Measurements from ENCODE around the gene MCF2L2. TPM values are rescaled to one million over a fixed set of nuclear protein-coding genes. Genes with fewer than 3 reads are reported as not detected.

MCF2L2 gene
- total and polyA plus RNA-seq, 9 of the 15 experiments (the other 6 are each of a cell fraction or from before 2014, with no cell fraction given): 0.56 to 4.2 (median 3.0) TPM

DNA sequence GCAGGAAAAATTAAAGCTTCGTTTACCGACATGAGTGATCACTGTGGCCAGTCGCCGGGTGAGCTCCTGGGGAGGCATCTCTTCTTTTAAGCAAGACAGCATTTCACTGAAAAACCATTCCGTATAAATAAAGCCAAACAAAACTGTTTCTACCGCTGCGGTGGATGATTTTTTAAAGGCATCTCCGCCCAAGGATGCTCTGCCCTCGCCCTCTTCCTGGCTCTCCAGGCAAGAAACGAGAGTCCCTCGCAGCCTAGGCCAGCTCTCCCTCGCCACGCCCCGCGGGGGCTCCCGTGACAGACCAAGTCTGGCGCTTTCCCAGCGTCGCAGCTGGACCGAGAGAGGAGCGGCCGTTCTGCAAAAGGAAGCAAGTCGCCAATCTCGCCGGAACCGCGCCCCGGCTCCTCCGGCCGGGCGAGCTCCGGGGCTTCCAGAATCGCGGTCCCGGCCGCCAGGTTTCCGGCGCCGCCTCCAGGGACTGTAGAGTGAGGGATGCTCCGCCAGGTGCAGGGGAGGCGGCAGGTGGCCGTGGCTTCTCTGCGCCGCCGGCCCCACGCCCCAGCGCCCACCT lies 458 bp downstream of the MCF2L2 start (continued):
- TF ChIP-seq SNIP1 (IDR thresholded peaks at IDR 0.05; ENCODE audit: low read depth) (no peak), MCM5 (IDR thresholded peaks at IDR 0.05; ENCODE audit: low read depth) (no peak), SP1 (CRISPR knock-in tag; IDR thresholded peaks at IDR 0.05) (no peak), ZEB2 (IDR thresholded peaks at IDR 0.05) (peak; percentile 92), KDM1A (IDR thresholded peaks at IDR 0.05) (0 out of 4 replicates have a peak, but pooled peaks of 1 of the 2 experiments have one; percentile 7), SETDB1 (IDR thresholded peaks at IDR 0.05; ENCODE audit: low read length) (no peak), FOXK2 (conservative IDR thresholded peaks at IDR 0.05 in 1 of 2, IDR thresholded peaks at IDR 0.05 in 1 of 2; ENCODE audit: low read depth in 2 of 2) (no peak), FOXM1 (IDR thresholded peaks at IDR 0.05; ENCODE audit: low read depth) (no peak), FOXM1 (CRISPR knock-in tag; IDR thresholded peaks at IDR 0.05; ENCODE audit: low read depth) (0 out of 2 replicates have a peak, but pooled peaks have one; percentile 28), STAT5B (CRISPR knock-in tag; IDR thresholded peaks at IDR 0.05) (no peak), LEF1 (IDR thresholded peaks at IDR 0.05) (no peak), ZBTB40 (IDR thresholded peaks at IDR 0.05) (peak; percentile 76), ZBTB40 (CRISPR knock-in tag; IDR thresholded peaks at IDR 0.05) (no peak), XRCC3 (IDR thresholded peaks at IDR 0.05) (no peak), SMAD1 (IDR thresholded peaks at IDR 0.05; ENCODE audit: low read depth, low read length, partially characterized antibody) (no peak)
- TF ChIP-seq, protein P1, sequence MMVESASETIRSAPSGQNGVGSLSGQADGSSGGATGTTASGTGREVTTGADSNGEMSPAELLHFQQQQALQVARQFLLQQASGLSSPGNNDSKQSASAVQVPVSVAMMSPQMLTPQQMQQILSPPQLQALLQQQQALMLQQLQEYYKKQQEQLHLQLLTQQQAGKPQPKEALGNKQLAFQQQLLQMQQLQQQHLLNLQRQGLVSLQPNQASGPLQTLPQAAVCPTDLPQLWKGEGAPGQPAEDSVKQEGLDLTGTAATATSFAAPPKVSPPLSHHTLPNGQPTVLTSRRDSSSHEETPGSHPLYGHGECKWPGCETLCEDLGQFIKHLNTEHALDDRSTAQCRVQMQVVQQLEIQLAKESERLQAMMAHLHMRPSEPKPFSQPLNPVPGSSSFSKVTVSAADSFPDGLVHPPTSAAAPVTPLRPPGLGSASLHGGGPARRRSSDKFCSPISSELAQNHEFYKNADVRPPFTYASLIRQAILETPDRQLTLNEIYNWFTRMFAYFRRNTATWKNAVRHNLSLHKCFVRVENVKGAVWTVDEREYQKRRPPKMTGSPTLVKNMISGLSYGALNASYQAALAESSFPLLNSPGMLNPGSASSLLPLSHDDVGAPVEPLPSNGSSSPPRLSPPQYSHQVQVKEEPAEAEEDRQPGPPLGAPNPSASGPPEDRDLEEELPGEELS (CRISPR knock-in tag; IDR thresholded peaks at IDR 0.05; ENCODE audit: borderline replicate concordance): 0 out of 2 replicates have a peak, but pooled peaks have one; percentile 25
- TF ChIP-seq, protein P2, sequence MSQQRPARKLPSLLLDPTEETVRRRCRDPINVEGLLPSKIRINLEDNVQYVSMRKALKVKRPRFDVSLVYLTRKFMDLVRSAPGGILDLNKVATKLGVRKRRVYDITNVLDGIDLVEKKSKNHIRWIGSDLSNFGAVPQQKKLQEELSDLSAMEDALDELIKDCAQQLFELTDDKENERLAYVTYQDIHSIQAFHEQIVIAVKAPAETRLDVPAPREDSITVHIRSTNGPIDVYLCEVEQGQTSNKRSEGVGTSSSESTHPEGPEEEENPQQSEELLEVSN (IDR thresholded peaks at IDR 0.05; ENCODE audit: borderline replicate concordance in 1 of 2, extremely low read depth in 1 of 2, insufficient read depth in 1 of 2, insufficient read length in 1 of 2, low read depth in 1 of 2, low read length in 1 of 2, poor library complexity in 1 of 2, severe bottlenecking in 1 of 2): peak in 1 of 2 experiments; percentile 32
